ENCODE measurements around the gene DENND1A.

DNA sequence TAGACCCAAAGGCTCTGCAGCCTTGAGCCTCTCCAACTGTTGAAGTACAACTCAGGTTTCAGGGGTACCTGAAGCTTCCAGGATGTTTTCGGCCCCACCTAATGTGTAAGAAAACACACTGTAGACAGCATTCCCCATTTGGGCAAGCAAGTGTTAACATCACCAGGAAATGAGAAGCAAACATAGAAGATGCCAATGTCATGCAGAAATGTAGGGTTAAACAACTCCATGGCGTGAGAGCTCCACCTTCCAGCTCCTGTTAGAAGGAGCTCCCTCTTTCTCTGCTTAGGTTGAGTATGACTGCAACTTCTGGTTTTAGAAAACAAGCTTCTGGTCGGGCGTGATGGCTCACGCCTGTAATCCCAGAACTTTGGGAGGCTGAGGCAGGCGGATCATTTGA, 31.0 kb upstream of the DENND1A start:
- TF ChIP-seq, protein P1, sequence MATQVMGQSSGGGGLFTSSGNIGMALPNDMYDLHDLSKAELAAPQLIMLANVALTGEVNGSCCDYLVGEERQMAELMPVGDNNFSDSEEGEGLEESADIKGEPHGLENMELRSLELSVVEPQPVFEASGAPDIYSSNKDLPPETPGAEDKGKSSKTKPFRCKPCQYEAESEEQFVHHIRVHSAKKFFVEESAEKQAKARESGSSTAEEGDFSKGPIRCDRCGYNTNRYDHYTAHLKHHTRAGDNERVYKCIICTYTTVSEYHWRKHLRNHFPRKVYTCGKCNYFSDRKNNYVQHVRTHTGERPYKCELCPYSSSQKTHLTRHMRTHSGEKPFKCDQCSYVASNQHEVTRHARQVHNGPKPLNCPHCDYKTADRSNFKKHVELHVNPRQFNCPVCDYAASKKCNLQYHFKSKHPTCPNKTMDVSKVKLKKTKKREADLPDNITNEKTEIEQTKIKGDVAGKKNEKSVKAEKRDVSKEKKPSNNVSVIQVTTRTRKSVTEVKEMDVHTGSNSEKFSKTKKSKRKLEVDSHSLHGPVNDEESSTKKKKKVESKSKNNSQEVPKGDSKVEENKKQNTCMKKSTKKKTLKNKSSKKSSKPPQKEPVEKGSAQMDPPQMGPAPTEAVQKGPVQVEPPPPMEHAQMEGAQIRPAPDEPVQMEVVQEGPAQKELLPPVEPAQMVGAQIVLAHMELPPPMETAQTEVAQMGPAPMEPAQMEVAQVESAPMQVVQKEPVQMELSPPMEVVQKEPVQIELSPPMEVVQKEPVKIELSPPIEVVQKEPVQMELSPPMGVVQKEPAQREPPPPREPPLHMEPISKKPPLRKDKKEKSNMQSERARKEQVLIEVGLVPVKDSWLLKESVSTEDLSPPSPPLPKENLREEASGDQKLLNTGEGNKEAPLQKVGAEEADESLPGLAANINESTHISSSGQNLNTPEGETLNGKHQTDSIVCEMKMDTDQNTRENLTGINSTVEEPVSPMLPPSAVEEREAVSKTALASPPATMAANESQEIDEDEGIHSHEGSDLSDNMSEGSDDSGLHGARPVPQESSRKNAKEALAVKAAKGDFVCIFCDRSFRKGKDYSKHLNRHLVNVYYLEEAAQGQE (IDR thresholded peaks at IDR 0.05; ENCODE audit: insufficient read depth in 1 of 2, low read depth in 2 of 2, low read length in 2 of 2) = no peak
- no peak for TF ChIP-seq POLR2AphosphoS5 (IDR thresholded peaks at IDR 0.05; ENCODE audit: low read depth, low read length)
- no peak for TF ChIP-seq TAF1 (IDR thresholded peaks at IDR 0.05; ENCODE audit: borderline replicate concordance, insufficient read depth, low read length)
- no peak for TF ChIP-seq SIN3A (IDR thresholded peaks at IDR 0.05; ENCODE audit: borderline replicate concordance, insufficient read depth, low read length)
- no peak for TF ChIP-seq FOXP2 (optimal IDR thresholded peaks at IDR 0.05; ENCODE audit: borderline replicate concordance, extremely low read depth, extremely low read length, insufficient read depth)

Measured in PFSK-1 (cell line).